Endothelial cell (in vitro differentiated cells): ENCODE measurements around the gene RNF145. TPM values are rescaled to one million over a fixed set of nuclear protein-coding genes. Genes with fewer than 3 reads are reported as not detected.
A peak's percentile ranks its signal among the peaks of the same experiment; 100 is the strongest.

Experiments
- DNase-seq: peaks from one replicate; pipeline ENCODE4 v3.0.0; 2021; ENCODE audit warnings: low spot score
- H3K27ac Mint-ChIP-seq: one replicate; pipeline ENCODE4 v1.8.0; 2021; ENCODE audit warnings: mixed read lengths, inconsistent platforms; ENCODE audit not compliant: unreplicated experiment
- H3K27me3 Mint-ChIP-seq: one replicate; pipeline ENCODE4 v1.8.0; 2021; ENCODE audit warnings: mild to moderate bottlenecking, moderate library complexity, mixed read lengths, inconsistent platforms; ENCODE audit not compliant: unreplicated experiment
- H3K36me3 Mint-ChIP-seq: one replicate; pipeline ENCODE4 v1.8.0; 2021; ENCODE audit warnings: mild to moderate bottlenecking, low read depth, mixed read lengths, inconsistent platforms; ENCODE audit not compliant: unreplicated experiment
- H3K4me1 Mint-ChIP-seq: one replicate; pipeline ENCODE4 v1.8.0; 2021; ENCODE audit warnings: mild to moderate bottlenecking, mixed read lengths, inconsistent platforms; ENCODE audit not compliant: unreplicated experiment
- H3K4me3 Mint-ChIP-seq: one replicate; pipeline ENCODE4 v1.8.0; 2021; ENCODE audit warnings: mild to moderate bottlenecking, mixed read lengths, inconsistent platforms; ENCODE audit not compliant: unreplicated experiment
- H3K9me3 Mint-ChIP-seq: one replicate; pipeline ENCODE4 v1.8.0; 2021; ENCODE audit warnings: mixed read lengths, inconsistent platforms; ENCODE audit not compliant: unreplicated experiment
- total RNA-seq: library from RNA; stranded (reverse); fragmentation: NEBNext Ultra II Directional; extraction: Animal tissue kit (Norgen Biotek cat#: 25700); gene quantifications from one replicate; pipeline ENCODE4 v1.2.1, GENCODE V29; 2021; ENCODE audit not compliant: unreplicated experiment
- TF ChIP-seq, protein P1 (sequence below): fragments of 200-600 bp; sonication (generic); IDR thresholded peaks from one replicate; pipeline ENCODE4 v1.5.0; 2021; ENCODE audit warnings: antibody characterized with exemption; ENCODE audit not compliant: unreplicated experiment

RNF145 gene
- total RNA-seq, 1 donor from 2014 or later: 102 TPM

DNA sequence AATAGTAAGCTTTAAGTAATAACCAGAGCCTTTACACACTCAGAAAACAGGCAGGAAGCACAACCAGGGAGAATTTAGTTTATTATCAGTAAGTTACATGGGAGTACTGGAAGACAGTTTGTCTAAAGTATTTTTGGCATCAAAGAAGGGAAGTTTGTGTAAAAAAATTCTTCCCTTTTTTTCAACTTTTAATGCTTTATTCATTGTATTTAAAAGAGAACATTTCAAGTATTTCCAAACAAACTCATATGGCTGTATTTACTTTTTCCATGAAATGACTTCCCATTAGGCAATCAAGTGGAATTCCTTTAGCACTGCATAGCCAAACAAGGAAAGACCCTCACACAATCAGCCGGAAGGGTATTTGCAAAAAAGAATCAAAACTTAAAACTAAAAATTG, 26.7 kb downstream of the RNF145 start:
- H3K4me1 Mint-ChIP-seq: peaks cover 33% of the 10 kb centered on the region
- H3K27ac Mint-ChIP-seq: peak overlapping the region; percentile 42
- peaks cover 4% of the 10 kb centered on the region for H3K36me3 Mint-ChIP-seq
- no peaks in the 10 kb centered on the region for H3K9me3 Mint-ChIP-seq
- no peak for DNase-seq
- H3K27me3 Mint-ChIP-seq: no peaks in the 10 kb centered on the region
- no peak overlapping the region for H3K4me3 Mint-ChIP-seq
- TF ChIP-seq, protein P1, sequence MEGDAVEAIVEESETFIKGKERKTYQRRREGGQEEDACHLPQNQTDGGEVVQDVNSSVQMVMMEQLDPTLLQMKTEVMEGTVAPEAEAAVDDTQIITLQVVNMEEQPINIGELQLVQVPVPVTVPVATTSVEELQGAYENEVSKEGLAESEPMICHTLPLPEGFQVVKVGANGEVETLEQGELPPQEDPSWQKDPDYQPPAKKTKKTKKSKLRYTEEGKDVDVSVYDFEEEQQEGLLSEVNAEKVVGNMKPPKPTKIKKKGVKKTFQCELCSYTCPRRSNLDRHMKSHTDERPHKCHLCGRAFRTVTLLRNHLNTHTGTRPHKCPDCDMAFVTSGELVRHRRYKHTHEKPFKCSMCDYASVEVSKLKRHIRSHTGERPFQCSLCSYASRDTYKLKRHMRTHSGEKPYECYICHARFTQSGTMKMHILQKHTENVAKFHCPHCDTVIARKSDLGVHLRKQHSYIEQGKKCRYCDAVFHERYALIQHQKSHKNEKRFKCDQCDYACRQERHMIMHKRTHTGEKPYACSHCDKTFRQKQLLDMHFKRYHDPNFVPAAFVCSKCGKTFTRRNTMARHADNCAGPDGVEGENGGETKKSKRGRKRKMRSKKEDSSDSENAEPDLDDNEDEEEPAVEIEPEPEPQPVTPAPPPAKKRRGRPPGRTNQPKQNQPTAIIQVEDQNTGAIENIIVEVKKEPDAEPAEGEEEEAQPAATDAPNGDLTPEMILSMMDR: no peak

DNA sequence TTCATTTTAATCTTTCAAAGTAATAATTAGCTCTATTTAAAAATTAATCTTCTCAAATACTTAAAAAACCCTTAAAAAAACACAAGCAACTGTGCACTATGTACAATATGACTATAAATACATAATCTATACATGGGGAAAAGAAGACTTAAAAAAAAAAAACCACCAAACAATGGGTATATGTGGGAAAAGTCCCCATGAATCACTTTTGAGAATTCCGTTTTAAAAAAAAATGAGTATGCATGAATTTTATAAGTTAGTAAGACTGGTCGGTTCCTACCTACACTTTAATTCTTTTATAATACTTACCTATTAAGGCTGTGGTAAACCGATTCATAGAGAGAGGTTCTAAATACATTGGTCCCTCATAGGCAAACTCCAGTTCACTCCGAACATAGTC, 27.7 kb downstream of the RNF145 start:
- no peaks in the 10 kb centered on the region for H3K27me3 Mint-ChIP-seq
- DNase-seq: no peak
- H3K4me3 Mint-ChIP-seq: no peak overlapping the region
- H3K27ac Mint-ChIP-seq: no peak overlapping the region
- H3K9me3 Mint-ChIP-seq: no peaks in the 10 kb centered on the region
- TF ChIP-seq, protein P1: no peak
- H3K36me3 Mint-ChIP-seq: peaks cover 4% of the 10 kb centered on the region
- peaks cover 33% of the 10 kb centered on the region for H3K4me1 Mint-ChIP-seq

DNA sequence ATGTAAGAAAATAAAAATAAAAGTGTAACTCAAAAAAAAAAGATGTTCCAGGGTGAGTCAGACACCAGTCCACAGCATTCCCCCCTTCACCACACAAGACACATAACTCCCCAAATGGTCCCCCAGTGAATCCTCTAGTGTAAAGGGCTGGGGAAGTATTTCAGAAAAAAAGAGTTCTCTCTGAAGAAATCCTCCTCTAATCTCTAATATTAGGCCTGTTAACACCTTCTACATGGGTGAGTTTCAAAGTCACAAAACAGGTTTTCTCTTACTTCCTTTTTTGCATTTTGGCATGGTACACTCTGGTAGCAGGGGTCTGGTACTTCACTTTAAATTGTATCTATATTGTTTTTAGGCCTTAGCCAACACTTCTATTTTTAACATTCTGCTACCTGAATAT, 28.2 kb downstream of the RNF145 start:
- no peak overlapping the region for H3K4me3 Mint-ChIP-seq
- H3K4me1 Mint-ChIP-seq: peaks cover 33% of the 10 kb centered on the region
- no peaks in the 10 kb centered on the region for H3K36me3 Mint-ChIP-seq
- H3K27me3 Mint-ChIP-seq: no peaks in the 10 kb centered on the region
- H3K27ac Mint-ChIP-seq: peak overlapping the region; percentile 36
- DNase-seq: no peak
- TF ChIP-seq, protein P1: no peak
- no peaks in the 10 kb centered on the region for H3K9me3 Mint-ChIP-seq

DNA sequence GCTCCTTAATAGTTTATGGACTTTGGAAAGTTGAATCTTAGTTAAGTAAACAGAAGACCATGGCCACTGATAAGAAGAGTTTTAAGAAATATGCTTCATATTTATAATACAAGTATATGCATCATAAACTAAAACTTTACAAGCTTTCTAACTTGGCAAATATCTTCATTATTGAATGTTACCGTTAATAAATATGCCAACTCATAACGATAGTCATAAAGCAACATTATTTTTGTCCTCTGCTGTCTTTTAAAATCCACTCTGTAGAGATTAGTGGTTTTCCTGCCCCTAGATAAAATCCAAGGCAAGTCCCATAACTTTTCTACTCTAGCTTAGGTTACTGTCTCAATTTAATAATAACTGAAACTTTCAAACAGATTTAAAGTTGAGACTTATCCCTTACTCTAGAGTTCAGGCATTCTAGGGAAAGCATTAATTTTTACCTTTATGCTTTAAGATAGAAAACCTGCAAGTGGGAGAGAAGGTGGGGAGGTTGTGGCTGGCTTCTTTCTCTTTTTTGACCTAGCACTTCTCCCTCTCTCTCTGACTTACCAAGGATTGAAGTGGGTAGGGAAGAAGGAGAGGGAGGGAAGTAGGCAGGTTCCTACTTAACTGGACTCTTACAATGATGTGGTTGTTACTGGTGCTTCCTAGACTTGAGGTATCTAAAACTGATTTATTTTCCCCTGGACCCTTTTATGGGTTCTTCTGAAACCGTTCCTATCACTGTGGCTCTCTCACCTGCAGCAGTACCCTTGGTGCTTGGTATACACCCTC, 29.6 kb downstream of the RNF145 start:
- Mint-ChIP-seq H3K36me3 (no peaks in the 10 kb centered on the region), H3K9me3 (no peaks in the 10 kb centered on the region), H3K4me1 (peaks cover 33% of the 10 kb centered on the region), H3K4me3 (no peak overlapping the region), H3K27ac (no peak overlapping the region), H3K27me3 (no peaks in the 10 kb centered on the region)
- DNase-seq: no peak
- TF ChIP-seq, protein P1: no peak

DNA sequence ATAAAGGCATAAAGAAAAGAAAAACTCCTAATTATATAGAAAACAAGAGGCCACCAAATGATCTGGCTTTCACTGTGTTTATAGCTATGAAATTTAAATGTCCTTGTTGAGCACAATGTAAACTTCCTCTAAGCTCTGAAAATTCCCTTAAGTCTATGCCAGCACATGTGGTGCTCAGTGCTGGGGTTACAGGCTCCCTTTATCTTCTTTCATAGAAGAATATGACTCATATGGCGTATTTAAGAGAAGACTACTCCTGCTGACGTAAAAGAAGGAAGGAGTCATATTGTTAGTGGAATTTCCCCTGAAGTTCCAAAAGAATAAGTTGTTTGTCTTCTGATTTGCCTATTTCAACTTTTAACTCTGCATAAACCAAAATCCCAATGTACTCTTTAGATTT, 30.4 kb downstream of the RNF145 start:
- Mint-ChIP-seq H3K27ac (peak overlapping the region; percentile 48), H3K27me3 (no peaks in the 10 kb centered on the region), H3K36me3 (no peaks in the 10 kb centered on the region), H3K4me1 (peaks cover 30% of the 10 kb centered on the region), H3K4me3 (no peak overlapping the region), H3K9me3 (no peaks in the 10 kb centered on the region)
- TF ChIP-seq, protein P1: no peak
- DNase-seq: no peak
